GM21447 (cell line): ENCODE data around the gene TSPAN31.
A peak's percentile ranks its signal among the peaks of the same experiment; 100 is the strongest.
"Not testable (repeated sequence)": the region's sequence is repeated elsewhere in the genome, so short reads cannot be mapped to it uniquely, and the experiment has no call there.

Experiments
- ATAC-seq: cut with Tn5 transposase; IDR thresholded peaks from one replicate; pipeline ENCODE4 v1.9.1; 2021; ENCODE audit not compliant: unreplicated experiment

Gene TSPAN31

GRCh38 chr12:57744777-57745484 lies at the start of gene TSPAN31:
Gene TSPAN31 (plus strand): TSS chr12:57745039. CDS start chr12:57745155, 116 bp downstream.
- peak; percentile 83 for ATAC-seq

GRCh38 chr12:57695770-57696432 lies 48.9 kb upstream of the TSPAN31 start:
- ATAC-seq, result no peak

GRCh38 chr12:57697076-57697475 lies 47.8 kb upstream of the TSPAN31 start:
- no peak for ATAC-seq

- ATAC-seq, result no peak
Observed at GRCh38 chr12:57698414-57698813, 46.4 kb upstream of the TSPAN31 start.

- ATAC-seq, result no peak
Observed at GRCh38 chr12:57700317-57700716, 44.5 kb upstream of the TSPAN31 start.

- no peak for ATAC-seq
Observed at GRCh38 chr12:57707250-57707649, 37.6 kb upstream of the TSPAN31 start.

GRCh38 chr12:57708296-57708695 lies 36.5 kb upstream of the TSPAN31 start:
- ATAC-seq, result no peak

GRCh38 chr12:57712701-57713100 lies 32.1 kb upstream of the TSPAN31 start:
- no peak for ATAC-seq

GRCh38 chr12:57713209-57713608 lies 31.6 kb upstream of the TSPAN31 start:
- ATAC-seq, result no peak

GRCh38 chr12:57715036-57715748 lies 29.6 kb upstream of the TSPAN31 start:
- not testable (repeated sequence) for ATAC-seq

GRCh38 chr12:57715786-57716185 lies 29.1 kb upstream of the TSPAN31 start:
- no peak for ATAC-seq

- no peak for ATAC-seq
Observed at GRCh38 chr12:57716305-57716704, 28.5 kb upstream of the TSPAN31 start.

GRCh38 chr12:57717131-57717530 lies 27.7 kb upstream of the TSPAN31 start:
- no peak for ATAC-seq

- ATAC-seq, result no peak
Observed at GRCh38 chr12:57717846-57718640, 26.8 kb upstream of the TSPAN31 start.

- no peak for ATAC-seq
Observed at GRCh38 chr12:57718641-57719528, 26.0 kb upstream of the TSPAN31 start.

- no peak for ATAC-seq
Observed at GRCh38 chr12:57719777-57720605, 24.8 kb upstream of the TSPAN31 start.

- ATAC-seq, result no peak
Observed at GRCh38 chr12:57720606-57721595, 23.9 kb upstream of the TSPAN31 start.
